Epithelial cell of esophagus (primary cell): Measurements from ENCODE around the gene HOXD11.
A peak's percentile ranks its signal among the peaks of the same experiment; 100 is the strongest.

Experiments
- DNase-seq: peaks from one replicate; pipeline ENCODE4 v3.0.0; 2010; ENCODE audit warnings: low read depth
- H3K4me3 ChIP-seq: 2 replicates; pipeline ENCODE4 v1.5.1; 2011; ENCODE audit warnings: mild to moderate bottlenecking, low read length, control low read depth
- TF ChIP-seq, protein P1 (sequence below): IDR thresholded peaks from 2 replicates; pipeline ENCODE4 v1.5.1; 2011; ENCODE audit warnings: low read depth, mild to moderate bottlenecking, low read length, control low read depth, inconsistent platforms; ENCODE audit not compliant: insufficient read depth; ENCODE audit errors: missing control alignments

Gene HOXD11

DNA sequence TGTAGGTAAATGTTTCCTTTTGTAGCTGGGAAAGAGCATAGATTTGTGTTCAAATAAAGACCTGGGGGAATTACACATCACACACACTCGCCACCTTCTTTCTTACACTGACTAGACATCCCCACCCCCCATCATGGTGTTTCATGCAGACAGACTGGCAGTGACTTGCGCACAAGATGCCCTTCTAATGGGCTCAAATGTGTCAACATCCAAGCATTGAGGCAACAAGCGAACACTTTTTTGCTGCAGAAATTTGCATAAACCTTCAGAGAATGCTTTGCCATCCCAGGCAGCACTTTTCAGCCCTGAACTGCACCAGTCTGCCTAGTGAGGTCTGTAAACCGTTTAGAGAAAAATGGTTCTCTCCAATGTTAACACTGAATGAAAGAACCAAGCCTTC, 27.0 kb downstream of the HOXD11 start:
- no peak for DNase-seq
- no peak overlapping the region for H3K4me3 ChIP-seq
- TF ChIP-seq, protein P1, sequence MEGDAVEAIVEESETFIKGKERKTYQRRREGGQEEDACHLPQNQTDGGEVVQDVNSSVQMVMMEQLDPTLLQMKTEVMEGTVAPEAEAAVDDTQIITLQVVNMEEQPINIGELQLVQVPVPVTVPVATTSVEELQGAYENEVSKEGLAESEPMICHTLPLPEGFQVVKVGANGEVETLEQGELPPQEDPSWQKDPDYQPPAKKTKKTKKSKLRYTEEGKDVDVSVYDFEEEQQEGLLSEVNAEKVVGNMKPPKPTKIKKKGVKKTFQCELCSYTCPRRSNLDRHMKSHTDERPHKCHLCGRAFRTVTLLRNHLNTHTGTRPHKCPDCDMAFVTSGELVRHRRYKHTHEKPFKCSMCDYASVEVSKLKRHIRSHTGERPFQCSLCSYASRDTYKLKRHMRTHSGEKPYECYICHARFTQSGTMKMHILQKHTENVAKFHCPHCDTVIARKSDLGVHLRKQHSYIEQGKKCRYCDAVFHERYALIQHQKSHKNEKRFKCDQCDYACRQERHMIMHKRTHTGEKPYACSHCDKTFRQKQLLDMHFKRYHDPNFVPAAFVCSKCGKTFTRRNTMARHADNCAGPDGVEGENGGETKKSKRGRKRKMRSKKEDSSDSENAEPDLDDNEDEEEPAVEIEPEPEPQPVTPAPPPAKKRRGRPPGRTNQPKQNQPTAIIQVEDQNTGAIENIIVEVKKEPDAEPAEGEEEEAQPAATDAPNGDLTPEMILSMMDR = no peak

DNA sequence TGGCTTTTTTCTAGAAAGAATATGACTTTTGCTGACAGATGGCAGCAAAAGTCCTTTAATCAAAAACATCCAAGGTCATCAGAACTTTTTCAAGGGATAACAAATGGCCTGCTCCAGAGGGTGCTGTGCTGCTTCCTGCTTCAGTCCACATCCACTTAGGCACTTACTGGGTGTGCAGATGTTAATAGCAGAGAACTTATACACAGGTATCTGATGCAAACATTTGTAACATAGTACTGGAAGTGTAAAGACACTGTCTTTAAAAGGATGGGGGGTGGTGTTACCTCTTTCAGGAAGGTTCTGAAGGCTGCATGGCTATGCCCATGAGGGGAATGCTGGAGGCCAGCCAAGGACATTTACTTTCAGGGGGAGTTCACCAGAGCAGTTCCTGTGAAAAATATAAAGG, 28.0 kb downstream of the HOXD11 start:
- no peak for DNase-seq
- H3K4me3 ChIP-seq = no peak overlapping the region
- TF ChIP-seq, protein P1 = no peak

DNA sequence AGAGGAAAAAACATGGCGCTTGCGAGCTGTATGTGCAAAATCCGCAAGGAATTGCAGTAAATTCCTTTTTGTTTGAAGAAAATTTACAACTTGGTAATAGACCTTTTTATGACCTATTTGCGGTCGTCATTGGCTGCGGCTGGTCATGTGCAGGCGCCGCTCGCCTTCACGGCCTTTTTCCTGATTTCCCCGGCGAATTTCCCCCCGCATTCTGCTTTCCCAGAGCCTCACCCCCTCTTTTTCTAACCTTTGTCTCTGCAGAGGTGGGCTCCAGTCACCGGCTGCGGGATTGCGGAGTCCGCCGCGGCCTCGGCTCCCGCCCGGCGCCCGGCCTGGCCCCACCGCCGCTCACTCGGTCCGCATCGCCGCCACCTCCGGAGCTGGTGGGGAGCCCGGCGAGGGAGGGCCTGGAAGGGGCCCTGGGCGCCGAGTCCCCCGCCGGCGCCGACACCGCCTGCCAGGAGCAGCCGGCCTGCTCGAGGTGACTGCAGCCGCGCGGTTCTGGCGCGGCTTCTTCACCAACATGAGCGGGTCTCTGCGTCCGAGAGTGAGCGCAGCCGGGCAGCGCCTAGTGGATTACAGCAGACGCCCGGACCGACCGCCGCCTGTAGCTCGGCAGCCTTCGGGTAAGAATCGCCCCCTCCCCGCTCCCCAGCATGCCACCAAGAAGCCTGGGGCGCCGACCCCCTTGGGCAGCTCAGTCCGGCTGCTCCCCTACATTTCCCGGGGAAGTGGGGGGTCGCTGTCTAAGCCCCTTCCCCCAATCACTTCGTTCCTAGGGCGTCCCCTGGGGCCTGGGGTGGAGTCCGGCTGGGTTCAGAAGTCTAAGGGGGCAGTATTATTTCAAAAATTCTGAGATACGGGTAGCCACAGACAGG, 29.5 kb downstream of the HOXD11 start:
- TF ChIP-seq, protein P1 = no peak
- peak; percentile 14 for DNase-seq
- no peak overlapping the region for H3K4me3 ChIP-seq

DNA sequence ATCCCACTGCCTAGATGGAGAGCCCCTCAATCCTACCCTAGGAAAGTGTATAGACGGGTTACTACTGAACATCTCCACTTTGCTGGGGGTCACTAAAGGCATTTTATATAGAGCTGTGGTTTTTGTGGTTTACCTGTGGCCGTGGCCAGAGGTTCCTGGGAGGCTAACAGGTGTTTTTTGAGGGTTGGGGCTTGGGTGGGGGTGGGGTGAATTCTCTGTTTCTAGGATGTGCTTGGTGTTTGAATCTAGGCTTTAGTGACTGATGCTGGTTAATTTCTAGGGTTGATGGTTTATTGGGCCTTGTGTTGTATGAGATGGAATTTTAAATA, 30.1 kb downstream of the HOXD11 start:
- no peak for DNase-seq
- TF ChIP-seq, protein P1 = no peak
- H3K4me3 ChIP-seq = no peak overlapping the region

DNA sequence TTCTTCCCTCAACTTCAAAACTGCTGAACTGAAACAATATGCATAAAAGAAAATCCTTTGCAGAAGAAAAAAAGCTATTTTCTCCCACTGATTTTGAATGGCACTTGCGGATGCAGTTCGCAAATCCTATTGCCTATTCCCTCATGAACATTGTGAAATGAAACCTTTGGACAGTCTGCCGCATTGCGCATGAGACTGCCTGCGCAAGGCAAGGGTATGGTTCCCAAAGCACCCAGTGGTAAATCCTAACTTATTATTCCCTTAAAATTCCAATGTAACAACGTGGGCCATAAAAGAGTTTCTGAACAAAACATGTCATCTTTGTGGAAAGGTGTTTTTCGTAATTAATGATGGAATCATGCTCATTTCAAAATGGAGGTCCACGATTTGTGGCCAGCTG, 30.8 kb downstream of the HOXD11 start:
- TF ChIP-seq, protein P1 = no peak
- DNase-seq = no peak
- H3K4me3 ChIP-seq = no peak overlapping the region

DNA sequence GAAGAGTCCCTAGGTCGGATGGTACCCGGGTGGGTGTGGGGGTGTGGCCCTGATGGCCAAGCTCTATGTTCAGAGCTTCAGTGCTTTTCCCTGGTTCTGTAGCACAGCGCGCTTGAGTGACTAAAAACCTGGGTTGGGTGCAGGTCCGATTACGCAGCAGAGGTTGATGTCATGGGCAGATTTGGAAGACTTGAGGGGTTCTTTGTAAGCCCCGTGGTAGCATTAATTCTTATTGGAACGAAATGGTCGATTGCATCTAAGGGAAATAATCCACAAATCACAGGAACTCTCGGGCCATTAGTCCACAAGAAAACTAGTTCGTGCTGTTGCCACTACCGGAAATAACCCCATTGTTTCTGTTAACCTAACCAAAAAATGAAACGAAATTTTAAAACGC, 31.4 kb downstream of the HOXD11 start:
- DNase-seq = no peak
- TF ChIP-seq, protein P1 = no peak
- no peak overlapping the region for H3K4me3 ChIP-seq

DNA sequence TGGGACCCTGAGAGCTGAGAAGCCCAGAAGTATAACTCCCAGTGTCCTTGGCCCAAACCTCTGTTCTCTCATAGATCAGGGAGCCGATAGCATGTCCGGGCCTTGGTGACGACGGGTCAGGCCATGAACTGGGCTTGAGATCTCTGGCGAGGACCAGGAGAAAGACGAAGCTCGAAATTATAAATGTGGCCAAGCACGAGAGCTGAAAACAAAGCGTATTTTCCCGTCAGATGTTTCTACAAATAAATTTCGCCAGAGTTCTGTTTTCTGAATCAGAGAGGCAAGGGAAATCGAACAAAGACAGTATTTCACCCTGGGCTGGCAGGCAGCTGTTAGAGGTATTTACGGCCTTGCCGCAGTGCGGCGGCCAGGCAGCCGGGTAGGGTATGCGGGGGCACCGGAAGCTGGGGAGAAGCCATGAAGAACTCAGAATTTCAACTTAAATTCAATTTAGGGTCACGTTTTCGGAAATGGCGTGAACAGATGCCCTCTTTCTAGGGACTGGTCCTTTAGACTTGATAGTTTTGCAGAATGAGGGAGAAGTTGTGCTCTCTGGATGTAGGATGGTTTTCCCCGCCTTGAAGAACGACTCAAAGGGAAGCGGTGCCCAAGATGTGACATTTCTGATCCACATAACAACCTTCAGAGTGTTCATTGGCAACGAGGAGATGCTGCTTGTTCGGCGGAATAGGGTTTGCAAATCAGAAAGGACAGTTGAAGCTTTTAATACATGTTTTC, 32.0 kb downstream of the HOXD11 start:
- no peak overlapping the region for H3K4me3 ChIP-seq
- no peak for DNase-seq
- TF ChIP-seq, protein P1 = no peak
